T-helper 1 cell treated with Interleukin-12 subunit alpha and Interleukin-12 subunit beta and Interleukin-4 antibody, amounts not matched to agents 30 ng/mL and 1 ng/mL, for 36 hours (primary cell): ENCODE data around the gene RFX8. TPM values are rescaled to one million over a fixed set of nuclear protein-coding genes. Genes with fewer than 3 reads are reported as not detected.
"Not testable (repeated sequence)": the region's sequence is repeated elsewhere in the genome, so short reads cannot be mapped to it uniquely, and the experiment has no call there.

ENCODE experiments used
- intact Hi-C: fragments of 100-400 bp; cut with micrococcal nuclease; formaldehyde crosslinking; loops from one replicate; pipeline ENCODE4 v1.15.1; 2024
- total RNA-seq: library from RNA; stranded (reverse); gene quantifications from 2 replicates; pipeline ENCODE4 v1.2.3, GENCODE V29; 2022

The RFX8 gene
- total RNA-seq: 2.8 and 4.3 TPM in 2 replicates

DNA sequence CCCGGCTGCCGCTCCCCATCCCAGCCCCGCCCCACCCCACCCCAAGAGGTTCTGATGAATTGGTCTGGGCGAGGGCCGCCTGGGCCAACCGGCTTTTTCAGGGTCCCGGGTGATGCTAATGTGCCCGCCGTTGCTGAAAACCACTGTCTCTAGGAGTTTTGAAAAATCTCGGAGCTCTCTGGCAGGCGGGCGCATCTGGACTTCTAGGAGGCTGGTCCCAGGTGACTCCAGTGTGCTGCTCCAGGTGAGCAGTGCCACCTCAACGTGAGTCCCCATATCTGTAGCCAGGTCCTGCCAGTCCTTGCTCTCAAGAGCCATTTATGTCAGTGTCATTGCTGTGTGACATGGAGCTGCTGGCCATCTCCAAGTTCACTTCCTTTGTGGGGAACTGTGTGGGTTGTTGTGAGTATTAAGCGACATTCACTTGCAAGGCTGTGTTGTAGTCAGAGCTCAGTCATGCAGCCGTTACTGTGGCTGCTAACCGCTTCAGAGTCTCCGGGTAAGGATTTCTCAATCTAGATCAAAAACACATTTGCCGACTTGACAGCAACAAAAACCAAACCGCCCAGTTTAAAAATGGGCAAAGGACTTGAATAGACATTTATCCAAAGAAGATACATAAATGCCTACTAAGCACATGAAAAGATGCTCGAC is at the start of gene RFX8:
Gene RFX8 (minus strand): TSS at position 382 of the 654 bp plus-strand sequence. CDS start 8,264 bp downstream, outside the sequence.
- intact Hi-C loops: loop anchor here (1.0 to 10.0 kb wide), 12 partner anchors 42 to 890 kb away; partner anchors contain the start of genes CNOT11 and MAP4K4

DNA sequence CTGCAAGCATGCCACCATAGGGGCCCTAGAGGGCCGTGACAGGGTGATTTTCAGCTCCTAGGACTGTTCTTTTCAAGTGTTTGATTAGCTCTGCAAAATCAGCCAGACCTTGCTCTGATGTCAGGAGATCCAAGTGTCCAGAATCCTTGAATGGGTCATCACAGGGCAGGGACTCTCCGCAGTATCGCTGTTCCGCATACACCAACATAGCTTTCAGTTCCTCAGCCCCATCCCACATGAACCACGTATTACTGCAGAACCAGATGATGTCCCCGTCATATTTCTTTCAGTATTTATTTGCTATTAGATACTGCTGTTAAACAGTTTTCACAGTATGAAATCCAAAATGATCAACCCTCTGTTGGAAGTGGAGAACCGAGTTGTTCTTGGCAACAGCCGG is 46.6 kb upstream of the RFX8 start:
- intact Hi-C loops: no loop called here

DNA sequence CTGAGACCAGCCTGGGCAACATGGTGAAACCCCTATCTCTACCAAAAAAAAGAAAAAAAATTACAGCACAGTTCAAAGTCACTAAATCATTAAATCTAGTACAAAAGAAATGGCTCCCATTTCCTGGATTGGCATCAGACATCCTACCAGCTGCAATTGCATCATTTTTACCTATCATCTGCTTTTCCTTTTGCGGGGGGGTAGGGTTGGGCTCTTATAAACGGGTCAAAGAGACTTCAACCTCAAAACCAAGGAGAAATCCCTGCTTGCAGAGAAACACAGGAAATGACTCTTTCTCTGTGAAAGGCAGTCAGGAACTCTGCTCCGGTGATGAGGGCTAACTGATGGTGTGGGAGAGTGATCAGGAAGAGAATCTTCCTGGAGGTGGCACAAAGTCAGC is 45.3 kb upstream of the RFX8 start:
- intact Hi-C loops: no loop called here

DNA sequence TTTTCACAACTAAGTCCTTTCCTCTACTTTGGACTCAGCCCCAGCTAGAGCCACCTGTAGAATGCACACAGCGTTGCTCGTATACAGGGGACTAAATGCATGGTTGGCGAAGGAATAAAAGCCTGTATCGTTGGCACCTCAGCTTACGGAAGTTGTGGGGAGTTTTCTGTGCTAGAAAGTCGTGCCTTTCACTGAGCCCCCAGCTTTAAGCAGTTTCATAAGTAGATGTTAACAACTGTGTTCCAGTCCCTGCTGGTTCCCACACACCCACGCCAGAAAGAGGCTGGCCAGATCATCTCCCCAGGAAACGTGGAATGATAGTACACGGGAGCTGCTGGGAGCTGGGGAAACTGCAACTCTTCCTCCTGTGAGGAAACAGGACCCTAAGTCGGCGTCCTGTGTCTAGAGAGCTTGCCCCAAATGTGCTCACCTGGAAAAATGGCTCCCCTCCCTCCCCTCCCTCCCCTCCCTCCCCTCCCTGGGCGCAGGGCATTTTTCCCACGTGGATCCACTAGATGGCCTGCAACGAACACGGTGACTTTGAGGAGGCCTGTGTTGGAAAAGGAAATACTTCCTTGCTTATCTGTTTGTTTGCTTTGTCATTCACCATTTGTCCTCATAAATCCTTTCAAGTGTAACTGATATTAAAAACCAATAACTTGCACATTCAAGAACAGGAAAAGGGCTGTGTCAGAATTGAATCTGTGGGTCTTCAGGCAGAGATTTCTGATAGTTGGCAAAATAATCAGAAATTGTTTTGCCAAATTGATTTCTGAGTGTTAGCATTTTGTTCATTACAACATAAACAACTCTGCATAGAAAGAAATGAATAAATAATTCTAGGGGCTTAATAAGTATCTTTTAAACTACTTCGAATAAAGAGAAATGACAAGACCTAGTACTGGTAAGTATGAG is 43.9 kb upstream of the RFX8 start:
- intact Hi-C loops: loop anchor here (5.0 kb wide), 1 partner anchor 53 kb away; no protein-coding TSS in a partner anchor

DNA sequence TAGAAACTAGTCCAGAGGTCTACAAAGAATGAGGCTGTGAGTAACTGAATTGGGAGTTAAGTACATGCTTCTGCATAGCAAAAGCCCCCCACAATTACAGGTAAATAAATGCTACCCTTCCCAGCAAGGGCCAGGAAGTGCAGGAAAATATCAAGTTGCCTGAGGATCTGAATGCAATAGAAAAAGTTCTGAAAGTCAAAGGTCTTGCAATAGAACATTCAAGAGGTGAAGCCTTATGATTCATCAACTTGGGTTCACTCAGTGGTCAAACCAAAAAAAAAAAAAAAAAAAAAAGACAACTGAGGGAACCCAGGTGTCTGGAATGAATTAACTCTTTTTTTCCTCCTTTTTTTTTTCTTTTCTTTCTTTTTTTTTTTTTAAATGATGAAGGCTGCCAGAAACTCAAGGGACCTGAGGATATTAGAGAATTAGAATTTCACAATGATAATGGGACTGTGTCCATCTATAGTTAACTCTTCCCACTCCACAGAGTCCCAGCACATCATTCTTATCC is 42.9 kb upstream of the RFX8 start:
- intact Hi-C loops: loop anchor here (2.0 to 5.0 kb wide), 2 partner anchors 43 to 54 kb away; partner anchors contain the start of gene RFX8

DNA sequence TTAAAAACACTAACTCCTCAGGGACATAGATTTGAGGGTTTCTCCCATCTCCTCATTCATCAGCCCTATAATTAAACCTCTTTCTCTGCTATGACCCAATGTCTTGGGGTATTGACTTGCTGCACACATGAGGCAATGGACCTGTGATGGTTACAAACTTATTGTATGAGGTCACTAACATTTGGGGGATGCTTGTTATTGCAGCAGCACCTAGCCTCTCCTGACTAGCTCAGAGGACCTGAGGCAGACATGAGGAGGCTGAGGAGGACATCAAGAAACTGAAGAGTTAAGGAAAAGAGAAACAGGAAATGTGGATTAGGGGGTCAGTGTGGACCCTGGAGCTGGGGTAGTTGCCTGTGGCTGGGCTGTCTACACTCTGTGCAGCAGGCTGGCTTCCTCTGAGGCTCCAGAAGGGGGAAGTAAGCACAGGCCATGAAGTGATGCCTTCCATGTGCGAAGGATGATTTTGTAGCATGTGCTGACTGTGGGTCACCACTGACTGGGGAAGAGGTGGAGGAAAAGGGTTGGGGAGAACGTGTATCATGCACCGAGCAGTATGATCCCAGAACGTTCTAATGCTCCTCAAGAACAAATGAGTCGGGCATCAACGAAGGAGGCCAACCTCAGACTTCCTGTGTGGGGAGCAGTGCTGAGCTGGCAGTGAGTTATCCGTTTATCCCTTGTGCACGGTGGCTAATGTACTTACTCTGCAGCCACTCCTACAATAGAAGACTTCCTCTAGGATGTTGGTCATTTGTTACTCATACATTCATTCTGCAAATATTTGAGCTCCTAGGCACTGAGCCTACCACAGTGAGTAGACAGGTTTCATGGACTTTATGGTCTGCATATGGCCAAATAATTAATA is 42.1 kb upstream of the RFX8 start:
- intact Hi-C loops: loop anchor here (2.0 to 5.0 kb wide), 2 partner anchors 42 to 55 kb away; partner anchors contain the start of gene RFX8

DNA sequence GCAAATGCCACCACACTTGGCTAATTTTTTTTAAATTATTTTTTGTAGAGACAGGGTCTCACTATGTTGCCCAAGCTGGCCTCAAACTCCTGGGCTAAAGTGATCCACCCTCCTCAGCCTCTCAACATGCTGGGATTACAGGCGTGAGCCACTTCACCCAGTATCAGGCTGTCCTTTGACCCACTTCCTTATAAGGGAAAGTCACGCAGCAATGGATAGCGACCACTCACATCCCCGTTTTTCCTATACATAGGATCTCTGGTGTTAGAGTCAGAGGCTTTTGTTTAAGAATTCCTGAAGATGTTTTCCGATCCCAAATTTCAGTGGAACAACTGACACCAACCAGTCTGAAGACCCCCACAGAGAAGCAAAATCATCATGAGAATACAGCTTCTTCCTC is 41.4 kb upstream of the RFX8 start:
- intact Hi-C loops: loop anchor here (2.0 to 5.0 kb wide), 2 partner anchors 42 to 56 kb away; partner anchors contain the start of gene RFX8

DNA sequence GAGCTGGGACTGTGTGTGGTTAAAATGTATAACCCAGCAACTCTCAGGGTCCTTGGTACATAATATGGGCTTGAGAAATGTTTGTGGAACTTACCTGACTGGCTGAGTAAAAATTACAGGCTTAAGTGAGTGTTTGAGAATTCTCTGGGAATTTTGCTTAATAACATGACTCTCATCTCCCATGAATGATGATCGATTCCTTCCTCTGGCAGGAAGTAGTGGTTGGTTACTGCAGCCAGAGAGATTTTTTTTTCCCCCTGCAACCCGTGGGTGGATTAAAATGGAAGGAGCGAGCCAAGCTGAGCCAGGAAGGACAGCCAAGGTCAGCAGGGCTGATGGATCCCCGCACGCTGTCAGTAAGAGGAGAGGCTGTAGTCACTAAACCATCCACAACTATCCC is 40.6 kb upstream of the RFX8 start:
- intact Hi-C loops: loop anchor here (5.0 kb wide), 1 partner anchor 57 kb away; no protein-coding TSS in a partner anchor

DNA sequence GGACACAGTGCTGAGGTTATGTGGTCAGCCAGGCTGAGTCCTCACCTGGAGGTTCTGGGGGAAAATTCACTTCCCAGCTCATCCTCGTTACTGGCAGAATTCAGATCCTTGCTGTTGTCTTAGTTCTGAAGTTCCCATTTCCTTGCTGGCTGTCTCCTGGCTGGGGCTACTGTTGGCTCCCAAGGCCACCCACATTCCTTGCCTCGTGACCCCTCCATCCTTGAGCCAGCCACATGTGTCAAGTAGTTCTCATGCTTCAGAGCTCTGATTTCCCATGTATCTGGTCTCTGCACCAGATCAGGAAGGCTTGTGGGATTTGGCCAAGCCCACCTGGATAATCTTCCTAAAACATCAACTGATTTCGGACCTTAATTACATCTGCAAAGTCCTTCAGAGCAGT is 38.1 kb upstream of the RFX8 start:
- intact Hi-C loops: no loop called here

DNA sequence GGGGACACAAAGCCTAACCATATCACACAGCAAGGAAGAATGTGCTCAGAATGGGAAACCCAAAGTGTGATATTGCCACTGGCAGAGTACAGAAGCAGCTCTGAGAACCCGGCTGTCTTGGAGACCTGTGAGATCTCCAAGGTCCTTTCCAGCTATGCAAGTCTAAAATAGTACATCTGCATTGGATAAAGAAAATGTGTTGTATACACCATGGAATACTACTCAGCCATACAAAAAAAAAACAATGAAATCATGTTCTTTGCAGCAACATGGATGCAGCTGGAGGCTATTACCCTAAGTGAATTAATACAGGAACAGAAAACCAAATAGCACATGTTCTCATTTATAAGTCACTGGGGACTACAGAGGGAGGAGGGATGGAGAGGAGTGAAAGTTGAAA is 36.5 kb upstream of the RFX8 start:
- intact Hi-C loops: no loop called here

DNA sequence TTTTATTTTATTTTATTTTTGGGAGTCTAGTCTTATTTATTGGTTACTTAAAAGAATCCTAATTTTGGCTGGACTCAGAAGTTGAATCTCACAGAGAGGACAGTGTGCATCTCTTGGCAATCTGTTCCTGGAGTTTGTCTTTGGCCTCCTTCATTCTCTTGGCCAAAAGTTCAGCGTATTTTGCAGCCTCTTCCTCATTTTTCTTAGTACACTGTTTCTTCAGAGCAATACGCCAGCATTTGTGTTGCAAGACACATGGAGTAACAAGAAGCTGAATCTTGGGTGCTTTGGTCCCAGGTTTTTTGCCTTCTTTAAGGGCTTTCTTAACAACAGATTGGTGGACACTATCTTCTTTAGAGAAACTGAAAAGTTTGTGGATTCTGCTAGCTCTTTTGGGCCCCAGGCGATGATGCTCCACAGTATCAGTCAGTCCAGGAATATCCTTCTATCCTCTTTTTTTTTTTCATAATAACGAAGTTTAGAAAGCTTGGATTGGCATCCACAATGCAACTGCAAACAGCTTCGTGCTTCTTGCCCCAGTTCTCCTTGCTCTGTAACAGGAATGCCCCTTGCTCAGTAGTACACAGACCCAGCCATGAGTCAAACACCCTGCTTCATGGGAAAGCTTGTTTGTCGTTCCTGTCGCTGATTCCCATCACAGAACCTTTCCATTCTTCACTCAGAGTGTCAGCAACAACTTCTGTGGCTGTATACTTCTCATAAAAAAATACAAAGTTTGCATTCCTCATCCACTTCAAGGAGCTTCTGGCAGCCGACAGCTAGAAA is 34.8 kb upstream of the RFX8 start:
- intact Hi-C loops: no loop called here

DNA sequence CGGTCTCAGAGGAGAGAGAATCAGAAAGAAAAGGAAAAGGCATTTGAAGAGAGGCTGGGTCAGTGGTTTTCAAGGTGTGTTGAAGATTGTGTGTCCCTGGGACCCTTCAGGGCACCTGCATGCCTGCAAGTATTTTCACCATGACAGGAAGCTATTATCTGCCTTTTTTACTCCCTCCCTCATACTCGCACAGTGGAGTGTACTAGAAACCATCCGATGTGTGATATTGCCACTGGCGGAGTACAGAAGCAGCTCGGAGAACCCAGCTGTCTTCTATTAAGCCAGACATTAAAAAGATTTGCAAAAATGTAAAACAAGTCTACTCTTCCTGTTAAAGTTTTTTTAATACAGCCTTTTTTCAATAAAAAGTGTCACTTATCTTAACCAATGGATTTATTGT is 33.7 kb upstream of the RFX8 start:
- intact Hi-C loops: no loop called here

DNA sequence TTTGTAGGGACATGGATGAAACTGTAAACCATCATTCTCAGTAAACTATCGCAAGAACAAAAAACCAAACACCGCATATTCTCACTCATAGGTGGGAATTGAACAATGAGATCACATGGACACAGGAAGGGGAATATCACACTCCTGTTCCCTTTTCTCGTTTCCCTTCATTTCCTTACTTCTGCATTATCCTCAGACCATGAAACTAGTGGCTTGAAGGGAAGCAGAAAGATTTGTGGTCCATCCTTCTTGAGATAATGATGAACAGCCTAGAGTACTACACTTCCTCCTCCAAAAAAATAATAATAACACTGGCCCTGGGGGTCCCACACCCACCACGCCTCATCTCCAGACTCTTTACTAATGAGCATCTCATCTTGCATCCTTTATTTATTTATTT is 30.4 kb upstream of the RFX8 start:
- intact Hi-C loops: not testable (repeated sequence)

DNA sequence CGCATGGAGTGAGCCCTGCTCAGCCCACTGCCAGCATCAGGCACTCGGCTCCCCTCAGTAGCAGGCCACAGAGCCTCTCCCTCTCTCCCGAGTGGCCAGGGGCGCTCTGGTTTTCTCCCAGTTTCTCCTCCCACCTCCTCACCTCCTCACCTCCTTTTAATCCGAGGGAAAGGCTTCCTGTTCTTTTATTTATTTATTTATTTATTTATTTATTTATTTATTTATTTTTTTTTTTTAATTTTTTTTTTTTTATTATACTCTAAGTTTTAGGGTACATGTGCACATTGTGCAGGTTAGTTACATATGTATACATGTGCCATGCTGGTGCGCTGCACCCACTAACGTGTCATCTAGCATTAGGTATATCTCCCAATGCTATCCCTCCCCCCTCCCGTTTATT is 29.8 kb upstream of the RFX8 start:
- intact Hi-C loops: not testable (repeated sequence)

DNA sequence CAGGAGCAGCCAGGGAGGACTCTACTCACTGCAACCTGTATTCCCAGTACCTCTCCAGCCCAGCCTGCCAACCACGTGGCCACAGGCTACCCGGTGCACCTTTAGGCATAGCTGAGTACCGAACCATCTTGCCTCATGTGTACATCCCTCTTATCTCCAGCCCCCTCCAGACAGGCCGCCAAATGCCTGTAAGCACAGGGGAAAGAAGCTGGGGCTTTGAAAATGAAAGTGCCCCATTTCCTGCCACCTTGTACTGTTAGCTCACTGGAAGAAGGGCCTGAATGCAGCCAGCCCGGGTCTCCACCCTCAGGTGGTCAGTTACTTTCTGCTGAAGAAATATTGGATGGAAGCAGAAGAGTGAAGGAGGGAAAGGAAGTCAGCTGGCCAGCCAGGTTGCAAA is 27.2 kb upstream of the RFX8 start:
- intact Hi-C loops: no loop called here

DNA sequence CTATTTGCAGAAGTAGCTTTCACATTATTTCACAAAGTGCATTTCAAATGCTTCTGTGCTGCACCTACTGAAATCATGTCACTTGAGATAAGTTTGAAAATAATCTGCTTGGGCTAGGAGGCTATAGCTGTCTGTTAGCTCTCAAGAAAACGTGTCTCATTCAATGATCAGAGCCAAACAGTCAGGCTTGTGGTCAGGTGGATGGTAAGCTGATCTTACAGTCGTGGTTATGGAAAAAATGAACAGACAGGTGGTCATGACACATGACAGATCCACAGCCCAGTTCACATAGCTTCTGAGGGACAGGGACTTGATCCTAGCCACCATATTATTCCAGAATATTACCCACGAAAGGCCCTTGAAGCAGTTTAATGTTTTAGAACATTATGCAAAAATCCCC is 26.5 kb upstream of the RFX8 start:
- intact Hi-C loops: no loop called here

DNA sequence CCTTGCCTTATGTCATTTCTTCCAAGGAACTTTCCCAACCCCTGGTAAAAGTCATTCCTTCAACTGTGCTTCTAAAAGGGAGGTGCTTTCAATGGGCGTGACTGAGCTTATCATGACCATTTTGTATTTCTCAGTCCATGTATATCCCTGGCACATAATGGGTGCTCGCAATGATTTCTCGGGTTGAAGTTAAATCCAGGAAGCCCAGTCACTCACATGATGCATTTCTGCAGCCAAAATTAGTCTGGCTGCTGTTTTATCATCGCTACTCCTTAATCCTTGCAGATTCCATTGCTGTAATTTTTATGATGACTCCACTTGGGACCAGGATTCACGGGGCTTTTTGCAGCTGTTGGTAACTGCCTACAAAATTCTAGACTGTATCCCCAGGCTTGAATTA is 25.9 kb upstream of the RFX8 start:
- intact Hi-C loops: no loop called here

DNA sequence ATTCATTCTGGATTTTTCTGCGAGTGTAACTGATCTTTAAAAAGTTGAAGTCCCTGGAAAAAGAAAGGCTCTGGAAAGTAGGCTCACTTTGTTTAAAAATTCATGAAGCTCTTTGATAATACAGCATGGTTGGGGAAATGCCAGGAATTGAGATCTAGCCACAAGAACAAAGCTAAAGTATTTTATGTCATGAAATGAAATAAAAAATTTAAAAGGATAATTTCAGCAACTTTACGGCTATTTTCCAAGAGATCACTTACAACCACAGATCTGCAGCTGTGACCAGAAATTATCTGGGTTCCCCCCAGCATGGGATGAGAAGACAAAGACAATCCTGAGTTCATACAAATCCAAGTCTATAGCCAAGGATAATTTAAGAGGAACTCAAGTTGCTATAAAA is 25.3 kb upstream of the RFX8 start:
- intact Hi-C loops: no loop called here

DNA sequence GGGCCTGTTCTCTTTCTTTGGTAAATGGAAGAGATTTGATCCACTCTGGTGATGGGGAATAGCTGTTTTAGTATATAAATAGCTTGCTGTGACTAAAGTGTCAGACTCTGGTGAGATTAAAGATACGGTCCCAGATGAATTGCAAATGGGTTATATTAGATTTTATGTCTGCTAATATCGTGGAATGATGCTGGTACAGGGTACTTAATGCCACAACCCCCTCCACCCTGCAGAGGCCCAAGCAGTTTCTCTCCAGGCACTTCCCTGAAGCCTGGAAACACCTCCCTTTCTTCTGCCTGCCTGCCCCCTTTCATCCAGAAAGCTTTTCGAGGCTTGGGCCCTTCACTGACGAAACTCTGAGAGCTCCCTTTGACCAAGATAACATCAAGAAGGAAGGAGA is 21.4 kb upstream of the RFX8 start:
- intact Hi-C loops: no loop called here

DNA sequence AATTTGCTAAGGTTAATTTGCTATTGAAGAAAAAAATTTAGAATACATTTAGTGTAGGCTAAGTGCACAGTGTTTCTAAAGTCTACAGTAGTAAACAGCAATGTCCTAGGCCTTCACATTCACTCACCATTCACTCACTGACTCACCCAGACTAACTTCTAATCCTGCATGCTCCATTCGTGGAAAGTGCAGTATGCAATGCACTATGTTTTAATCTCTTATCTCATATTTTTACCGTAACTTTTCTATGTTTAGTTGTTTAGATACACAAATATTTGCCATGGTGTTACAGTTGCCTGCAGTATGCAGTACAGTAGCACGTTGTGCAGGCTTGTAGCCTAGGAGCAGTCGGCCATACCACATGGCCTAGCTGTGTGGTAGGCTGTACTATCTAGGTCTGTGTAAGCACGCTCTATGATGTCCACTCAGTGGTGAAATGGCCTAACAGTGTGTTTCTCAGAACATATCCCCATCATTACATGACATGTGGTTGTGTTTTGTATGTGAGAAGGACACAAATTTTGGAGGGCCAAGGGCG is 18.1 kb upstream of the RFX8 start:
- intact Hi-C loops: no loop called here
